Measurements from ENCODE around the gene NPPB.

Gene NPPB

DNA sequence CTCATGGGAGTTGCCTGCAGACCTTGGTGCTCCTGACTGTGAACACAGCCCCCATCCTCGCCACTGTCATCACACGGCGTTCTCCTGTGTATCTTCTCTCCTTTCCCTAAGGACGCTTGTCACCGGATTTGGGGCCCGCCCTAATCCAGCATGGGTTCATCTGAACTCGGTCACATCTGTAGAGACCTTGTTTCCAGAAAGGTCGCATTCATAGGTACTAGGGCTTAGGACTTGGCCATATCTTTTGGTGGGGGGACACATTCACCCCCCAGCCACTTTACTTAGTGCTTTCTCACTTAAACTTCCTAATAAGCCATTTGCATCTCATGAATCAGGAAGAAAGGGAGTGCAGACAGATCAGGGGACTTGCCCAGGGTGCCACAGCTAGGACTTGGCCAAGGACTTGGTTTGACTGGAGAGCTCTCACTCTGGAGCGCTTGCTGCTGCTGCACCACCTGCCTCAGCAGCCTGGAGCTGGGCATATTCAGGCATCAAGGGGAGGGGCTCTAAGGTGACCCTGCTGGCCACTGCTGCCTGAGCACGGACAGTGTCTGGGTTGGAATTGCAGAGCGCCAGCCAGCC, 20.9 kb downstream of the NPPB start:
- Histone ChIP-seq H3K36me3 (ENCODE audit: insufficient read depth) (no peaks in the 10 kb centered on the region), H4K20me1 (ENCODE audit: insufficient read depth) (no peaks in the 10 kb centered on the region), H3K4me3 (IDR thresholded peaks at IDR 0.05; ENCODE audit: insufficient read depth, low read depth, low read length) (no peak overlapping the region), H3K79me2 (ENCODE audit: insufficient read depth, low read depth) (no peaks in the 10 kb centered on the region), H2AFZ (ENCODE audit: low read depth) (no peak overlapping the region), H3K4me1 (ENCODE audit: low read depth, poor library complexity, severe bottlenecking) (peaks cover 6% of the 10 kb centered on the region), H3K9ac (no peak overlapping the region), H3K4me2 (no peak overlapping the region), H3K27ac (no peak overlapping the region), H3K27me3 (ENCODE audit: insufficient read depth, low read depth) (no peaks in the 10 kb centered on the region)
- TF ChIP-seq, protein P1, sequence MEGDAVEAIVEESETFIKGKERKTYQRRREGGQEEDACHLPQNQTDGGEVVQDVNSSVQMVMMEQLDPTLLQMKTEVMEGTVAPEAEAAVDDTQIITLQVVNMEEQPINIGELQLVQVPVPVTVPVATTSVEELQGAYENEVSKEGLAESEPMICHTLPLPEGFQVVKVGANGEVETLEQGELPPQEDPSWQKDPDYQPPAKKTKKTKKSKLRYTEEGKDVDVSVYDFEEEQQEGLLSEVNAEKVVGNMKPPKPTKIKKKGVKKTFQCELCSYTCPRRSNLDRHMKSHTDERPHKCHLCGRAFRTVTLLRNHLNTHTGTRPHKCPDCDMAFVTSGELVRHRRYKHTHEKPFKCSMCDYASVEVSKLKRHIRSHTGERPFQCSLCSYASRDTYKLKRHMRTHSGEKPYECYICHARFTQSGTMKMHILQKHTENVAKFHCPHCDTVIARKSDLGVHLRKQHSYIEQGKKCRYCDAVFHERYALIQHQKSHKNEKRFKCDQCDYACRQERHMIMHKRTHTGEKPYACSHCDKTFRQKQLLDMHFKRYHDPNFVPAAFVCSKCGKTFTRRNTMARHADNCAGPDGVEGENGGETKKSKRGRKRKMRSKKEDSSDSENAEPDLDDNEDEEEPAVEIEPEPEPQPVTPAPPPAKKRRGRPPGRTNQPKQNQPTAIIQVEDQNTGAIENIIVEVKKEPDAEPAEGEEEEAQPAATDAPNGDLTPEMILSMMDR (conservative IDR thresholded peaks at IDR 0.05; ENCODE audit: low read depth, low read length), result no peak

DNA sequence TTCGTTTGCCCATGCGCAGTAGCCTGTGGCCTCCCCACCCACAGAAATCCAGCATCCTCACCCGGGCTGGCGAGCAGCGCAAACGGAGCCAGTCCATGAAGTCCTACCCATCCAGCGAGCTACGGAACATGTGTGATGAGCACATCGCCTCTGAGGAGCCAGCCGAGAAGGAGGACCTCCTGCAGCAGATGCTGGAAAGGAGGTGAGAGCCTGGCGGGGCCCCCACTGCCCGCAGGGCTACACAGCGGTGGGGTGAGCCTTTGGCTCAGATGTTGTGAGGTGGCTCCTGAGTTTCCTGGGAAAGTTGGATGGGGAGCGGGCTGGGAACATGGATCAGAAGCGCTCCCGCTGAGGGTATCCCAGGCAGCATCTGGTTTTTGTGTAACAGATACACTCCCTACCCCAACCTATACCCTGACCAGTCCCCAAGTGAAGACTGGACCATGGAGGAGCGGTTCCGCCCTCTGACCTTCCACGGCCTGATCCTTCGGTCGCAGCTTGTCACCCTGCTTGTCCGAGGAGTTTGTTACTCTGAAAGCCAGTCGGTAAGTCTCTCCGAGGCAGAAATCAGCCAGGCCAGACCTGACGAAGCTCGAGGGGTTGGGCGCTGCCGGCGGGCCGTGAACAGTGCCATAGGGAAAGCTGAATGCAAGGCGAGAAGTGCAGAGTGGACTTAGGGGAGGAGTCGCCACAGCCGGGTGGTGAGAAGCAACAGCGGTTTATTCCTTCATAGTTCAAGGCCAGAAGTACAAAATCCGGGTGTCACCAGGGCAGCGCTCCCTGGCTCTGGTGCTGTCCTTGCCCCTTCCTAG, 21.6 kb downstream of the NPPB start:
- Histone ChIP-seq H3K4me1 (ENCODE audit: low read depth, poor library complexity, severe bottlenecking) (peaks cover 1% of the 10 kb centered on the region), H3K4me2 (no peak overlapping the region), H3K9ac (no peak overlapping the region), H4K20me1 (ENCODE audit: insufficient read depth) (no peaks in the 10 kb centered on the region), H3K79me2 (ENCODE audit: insufficient read depth, low read depth) (no peaks in the 10 kb centered on the region), H3K27me3 (ENCODE audit: insufficient read depth, low read depth) (no peaks in the 10 kb centered on the region), H3K4me3 (IDR thresholded peaks at IDR 0.05; ENCODE audit: insufficient read depth, low read depth, low read length) (no peak overlapping the region), H3K36me3 (ENCODE audit: insufficient read depth) (no peaks in the 10 kb centered on the region), H2AFZ (ENCODE audit: low read depth) (no peak overlapping the region), H3K27ac (no peak overlapping the region)
- TF ChIP-seq, protein P1 (conservative IDR thresholded peaks at IDR 0.05; ENCODE audit: low read depth, low read length), result no peak

DNA sequence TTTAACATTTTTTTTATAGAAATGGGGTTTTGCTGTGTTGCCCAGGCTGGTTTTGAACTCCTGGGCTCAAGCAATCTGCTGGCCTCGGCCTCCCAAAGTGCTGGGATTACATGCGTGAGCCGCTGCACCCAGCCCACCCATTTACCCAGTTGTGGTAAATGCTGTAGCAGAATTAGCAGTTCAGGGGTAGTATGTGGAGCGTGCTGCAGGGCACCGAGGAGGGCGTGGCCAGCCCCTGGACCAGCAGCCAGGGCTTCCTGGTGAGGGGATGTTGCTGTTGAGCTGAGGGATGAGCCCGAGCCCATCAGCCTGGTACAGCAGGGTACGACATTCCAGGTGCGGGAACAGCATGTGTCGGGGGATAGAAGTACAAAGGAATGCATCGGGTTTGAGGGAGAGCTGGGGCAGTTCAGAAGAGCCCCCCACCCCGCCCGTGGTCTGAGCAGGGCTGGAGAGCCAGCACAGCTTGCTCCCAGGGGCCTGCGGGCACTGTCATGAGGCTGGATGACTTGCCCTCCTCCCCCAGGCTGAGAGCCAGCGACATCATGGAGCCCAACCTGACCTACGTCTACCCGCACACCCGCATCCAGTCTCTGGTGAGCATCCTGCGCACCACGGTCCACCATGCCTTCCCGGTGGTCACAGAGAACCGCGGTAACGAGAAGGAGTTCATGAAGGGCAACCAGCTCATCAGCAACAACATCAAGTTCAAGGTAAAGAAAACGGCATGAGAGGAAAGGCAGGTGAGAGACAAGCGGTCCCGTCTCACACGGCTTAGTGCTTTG, 23.1 kb downstream of the NPPB start:
- Histone ChIP-seq H3K36me3 (ENCODE audit: insufficient read depth) (no peaks in the 10 kb centered on the region), H3K27ac (no peak overlapping the region), H3K27me3 (ENCODE audit: insufficient read depth, low read depth) (no peaks in the 10 kb centered on the region), H3K9ac (no peak overlapping the region), H3K79me2 (ENCODE audit: insufficient read depth, low read depth) (no peaks in the 10 kb centered on the region), H3K4me2 (no peak overlapping the region), H3K4me3 (IDR thresholded peaks at IDR 0.05; ENCODE audit: insufficient read depth, low read depth, low read length) (no peak overlapping the region), H3K4me1 (ENCODE audit: low read depth, poor library complexity, severe bottlenecking) (no peaks in the 10 kb centered on the region), H4K20me1 (ENCODE audit: insufficient read depth) (no peaks in the 10 kb centered on the region), H2AFZ (ENCODE audit: low read depth) (no peak overlapping the region)
- TF ChIP-seq, protein P1 (conservative IDR thresholded peaks at IDR 0.05; ENCODE audit: low read depth, low read length), result no peak

DNA sequence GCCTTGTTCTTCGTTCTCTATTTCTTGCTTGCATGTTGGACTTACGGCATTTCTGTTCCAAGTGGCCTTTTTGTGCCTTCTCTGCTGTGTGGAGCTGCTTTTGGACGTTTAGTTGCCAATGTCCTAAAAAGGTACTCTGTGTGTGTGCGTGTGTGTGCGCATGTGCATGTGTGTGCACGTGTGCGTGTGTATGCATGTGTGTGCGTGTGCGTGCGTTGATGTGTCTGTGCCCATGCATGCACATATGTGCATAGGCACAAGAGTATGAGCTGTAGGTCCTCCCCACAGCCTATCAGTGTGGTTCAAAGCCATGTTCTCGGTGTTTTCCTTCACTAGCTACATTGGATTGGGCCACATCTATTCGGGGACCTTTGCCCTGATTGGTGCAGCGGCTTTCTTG, 24.8 kb downstream of the NPPB start:
- TF ChIP-seq, protein P1 (conservative IDR thresholded peaks at IDR 0.05; ENCODE audit: low read depth, low read length), result no peak
- no peak overlapping the region for H3K9ac ChIP-seq
- H3K36me3 ChIP-seq (ENCODE audit: insufficient read depth), result no peaks in the 10 kb centered on the region

More for the DNA sequence above, 24.8 kb downstream of the NPPB start:
- H3K4me1 ChIP-seq (ENCODE audit: low read depth, poor library complexity, severe bottlenecking), result no peaks in the 10 kb centered on the region
- H2AFZ ChIP-seq (ENCODE audit: low read depth), result no peak overlapping the region
- no peaks in the 10 kb centered on the region for H3K79me2 ChIP-seq (ENCODE audit: insufficient read depth, low read depth)
- no peak overlapping the region for H3K4me3 ChIP-seq (IDR thresholded peaks at IDR 0.05; ENCODE audit: insufficient read depth, low read depth, low read length)
- no peak overlapping the region for H3K27ac ChIP-seq
- H3K27me3 ChIP-seq (ENCODE audit: insufficient read depth, low read depth), result no peaks in the 10 kb centered on the region
- no peaks in the 10 kb centered on the region for H4K20me1 ChIP-seq (ENCODE audit: insufficient read depth)
- no peak overlapping the region for H3K4me2 ChIP-seq

Data from KMS-11 (cell line).